Fibroblast of lung (primary cell): ENCODE results near the gene VSIR. TPM values are rescaled to one million over a fixed set of nuclear protein-coding genes. Genes with fewer than 3 reads are reported as not detected.

Source experiments
- DNase-seq, 2 donors: peaks; one replicate each; pipeline versions ENCODE4 v3.0.0 to v3.0.0-alpha.2; 2010; ENCODE audit warnings: low read depth in 2 of 2
- H2AFZ ChIP-seq: 2 replicates; pipeline ENCODE4 v1.5.1; 2012; ENCODE audit warnings: low read length, control low read depth, inconsistent platforms
- H3K27ac ChIP-seq: 2 replicates; pipeline ENCODE4 v1.5.1; 2011; ENCODE audit warnings: low read length, control low read depth; ENCODE audit not compliant: insufficient read depth
- H3K27me3 ChIP-seq: 2 replicates; pipeline ENCODE4 v1.5.1; 2011; ENCODE audit warnings: mild to moderate bottlenecking, low read length; ENCODE audit not compliant: control insufficient read depth, insufficient read depth
- H3K36me3 ChIP-seq: 2 replicates; pipeline ENCODE4 v1.5.1; 2011; ENCODE audit warnings: low read length; ENCODE audit not compliant: control insufficient read depth, insufficient read depth
- H3K4me1 ChIP-seq: 2 replicates; pipeline ENCODE4 v1.5.1; 2011; ENCODE audit warnings: low read length; ENCODE audit not compliant: control insufficient read depth, insufficient read depth; ENCODE audit errors: extremely low read depth
- H3K4me2 ChIP-seq: 2 replicates; pipeline ENCODE4 v1.5.1; 2011; ENCODE audit warnings: low read length, control low read depth; ENCODE audit not compliant: insufficient read depth; ENCODE audit errors: extremely low read depth
- H3K4me3 ChIP-seq, 4 experiments: fragments of 200-600 bp in 1 of 4; sonication (generic) in 1 of 4; replicated peaks in 1 of 4; 2 replicates each; pipeline ENCODE4 v1.5.1; 2011 to 2016; ENCODE audit warnings: low read length in 4 of 4, low read depth in 3 of 4, mild to moderate bottlenecking in 3 of 4, control low read depth in 2 of 4, inconsistent platforms in 1 of 4, mixed read lengths in 1 of 4; ENCODE audit not compliant: insufficient read depth in 1 of 4; ENCODE audit errors: control extremely low read depth in 1 of 4
- H3K79me2 ChIP-seq: 2 replicates; pipeline ENCODE4 v1.5.1; 2012; ENCODE audit warnings: mild to moderate bottlenecking, low read length, inconsistent platforms; ENCODE audit not compliant: control insufficient read depth, insufficient read depth
- H3K9ac ChIP-seq: 2 replicates; pipeline ENCODE4 v1.5.1; 2011; ENCODE audit warnings: mild to moderate bottlenecking, low read length, control low read depth; ENCODE audit not compliant: insufficient read depth
- H3K9me3 ChIP-seq: 2 replicates; pipeline ENCODE4 v1.5.1; 2012; ENCODE audit warnings: low read depth, low read length; ENCODE audit not compliant: control insufficient read depth, insufficient read depth
- H4K20me1 ChIP-seq: 2 replicates; pipeline ENCODE4 v1.5.1; 2011; ENCODE audit warnings: low read length; ENCODE audit not compliant: control insufficient read depth, insufficient read depth; ENCODE audit errors: extremely low read depth
- EZH2 ChIP-seq: IDR thresholded peaks from 2 replicates; pipeline ENCODE4 v1.5.1; 2012; ENCODE audit warnings: low read length, control low read depth, mild to moderate bottlenecking; ENCODE audit errors: missing control alignments
- polyA plus RNA-seq, 2 donors: library from polyadenylated mRNA; depleted of rRNA in 1 of 2; stranded (reverse) in 1 of 2; unstranded in 1 of 2; fragments of >200 nt; gene quantifications; 2 replicates each; pipeline ENCODE4 v1.2.1, GENCODE V29; 2011 to 2012; ENCODE audit warnings: missing spikeins in 1 of 2
- total RNA-seq: library from RNA; depleted of rRNA; stranded (reverse); fragments of >200 nt; gene quantifications from 2 replicates; pipeline ENCODE4 v1.2.1, GENCODE V29; 2014
- TF ChIP-seq, protein P1 (sequence below), 2 donors: IDR thresholded peaks in 1 of 2; conservative IDR thresholded peaks in 1 of 2; 1 replicate in 1 of 2; 2 replicates in 1 of 2; pipeline ENCODE4 v1.5.1; 2011 to 2012; ENCODE audit warnings: low read length in 2 of 2, control low read depth in 1 of 2, inconsistent platforms in 1 of 2, low read depth in 1 of 2, mild to moderate bottlenecking in 1 of 2

VSIR gene
- total and polyA plus RNA-seq, 2 donors (not counting 1 experiment from before 2014, with no cell fraction given), result 39.9 to 44.1 TPM

DNA sequence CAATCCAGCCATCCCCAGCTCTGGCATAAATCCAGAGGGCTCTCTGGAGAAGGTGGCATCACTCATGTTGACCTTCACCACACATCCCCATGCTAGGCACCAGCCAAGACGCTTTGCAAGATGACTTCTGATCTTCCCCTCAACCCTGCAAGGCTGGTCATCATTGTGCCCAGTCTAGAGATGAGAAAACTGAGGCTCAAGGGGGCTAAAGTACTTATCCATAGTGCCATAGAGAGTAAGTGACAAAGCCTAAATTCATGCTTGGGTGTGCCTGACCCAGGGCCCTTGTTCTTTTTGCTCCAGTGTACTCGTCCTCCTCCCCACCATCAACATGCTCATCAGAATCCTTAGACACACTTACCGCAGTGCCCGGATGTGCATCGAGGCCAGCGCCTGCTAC, 52.0 kb downstream of the VSIR start:
- Histone ChIP-seq H3K4me3 (no peak overlapping the region), H3K4me1 (no peaks in the 10 kb centered on the region), H3K79me2 (no peaks in the 10 kb centered on the region), H3K27me3 (peaks cover 3% of the 10 kb centered on the region), H3K4me2 (no peak overlapping the region), H3K9me3 (no peaks in the 10 kb centered on the region), H3K9ac (no peak overlapping the region), H4K20me1 (no peaks in the 10 kb centered on the region), H3K27ac (no peak overlapping the region), H2AFZ (no peak overlapping the region), H3K36me3 (no peaks in the 10 kb centered on the region)
- no peak for DNase-seq
- TF ChIP-seq EZH2, result no peak
- TF ChIP-seq, protein P1, sequence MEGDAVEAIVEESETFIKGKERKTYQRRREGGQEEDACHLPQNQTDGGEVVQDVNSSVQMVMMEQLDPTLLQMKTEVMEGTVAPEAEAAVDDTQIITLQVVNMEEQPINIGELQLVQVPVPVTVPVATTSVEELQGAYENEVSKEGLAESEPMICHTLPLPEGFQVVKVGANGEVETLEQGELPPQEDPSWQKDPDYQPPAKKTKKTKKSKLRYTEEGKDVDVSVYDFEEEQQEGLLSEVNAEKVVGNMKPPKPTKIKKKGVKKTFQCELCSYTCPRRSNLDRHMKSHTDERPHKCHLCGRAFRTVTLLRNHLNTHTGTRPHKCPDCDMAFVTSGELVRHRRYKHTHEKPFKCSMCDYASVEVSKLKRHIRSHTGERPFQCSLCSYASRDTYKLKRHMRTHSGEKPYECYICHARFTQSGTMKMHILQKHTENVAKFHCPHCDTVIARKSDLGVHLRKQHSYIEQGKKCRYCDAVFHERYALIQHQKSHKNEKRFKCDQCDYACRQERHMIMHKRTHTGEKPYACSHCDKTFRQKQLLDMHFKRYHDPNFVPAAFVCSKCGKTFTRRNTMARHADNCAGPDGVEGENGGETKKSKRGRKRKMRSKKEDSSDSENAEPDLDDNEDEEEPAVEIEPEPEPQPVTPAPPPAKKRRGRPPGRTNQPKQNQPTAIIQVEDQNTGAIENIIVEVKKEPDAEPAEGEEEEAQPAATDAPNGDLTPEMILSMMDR (conservative IDR thresholded peaks at IDR 0.05 in 1 of 2, IDR thresholded peaks at IDR 0.05 in 1 of 2; ENCODE audit: low read depth in 1 of 2, low read length in 2 of 2), result no peak

DNA sequence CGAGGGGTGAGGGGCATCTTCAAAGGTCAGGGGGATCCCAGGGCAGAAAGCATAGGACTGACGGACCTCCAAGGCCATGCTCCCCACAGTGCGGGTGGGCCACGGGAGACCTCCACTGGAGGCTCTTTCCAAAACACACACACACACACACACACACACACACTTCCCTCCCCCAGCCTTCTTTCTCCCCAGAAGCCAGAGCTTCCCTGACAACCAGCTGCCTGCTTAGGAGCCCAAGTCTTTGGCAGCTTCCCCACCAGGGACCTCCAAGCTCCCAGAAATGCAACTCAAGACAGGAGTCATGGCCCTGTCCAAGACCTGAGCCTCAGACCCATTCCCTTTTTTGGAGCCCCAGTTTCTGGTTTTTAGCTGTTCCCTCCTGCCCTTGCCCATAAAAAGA, 53.0 kb downstream of the VSIR start:
- Histone ChIP-seq H3K4me2 (no peak overlapping the region), H3K9ac (no peak overlapping the region), H3K4me3 (no peak overlapping the region)

DNA sequence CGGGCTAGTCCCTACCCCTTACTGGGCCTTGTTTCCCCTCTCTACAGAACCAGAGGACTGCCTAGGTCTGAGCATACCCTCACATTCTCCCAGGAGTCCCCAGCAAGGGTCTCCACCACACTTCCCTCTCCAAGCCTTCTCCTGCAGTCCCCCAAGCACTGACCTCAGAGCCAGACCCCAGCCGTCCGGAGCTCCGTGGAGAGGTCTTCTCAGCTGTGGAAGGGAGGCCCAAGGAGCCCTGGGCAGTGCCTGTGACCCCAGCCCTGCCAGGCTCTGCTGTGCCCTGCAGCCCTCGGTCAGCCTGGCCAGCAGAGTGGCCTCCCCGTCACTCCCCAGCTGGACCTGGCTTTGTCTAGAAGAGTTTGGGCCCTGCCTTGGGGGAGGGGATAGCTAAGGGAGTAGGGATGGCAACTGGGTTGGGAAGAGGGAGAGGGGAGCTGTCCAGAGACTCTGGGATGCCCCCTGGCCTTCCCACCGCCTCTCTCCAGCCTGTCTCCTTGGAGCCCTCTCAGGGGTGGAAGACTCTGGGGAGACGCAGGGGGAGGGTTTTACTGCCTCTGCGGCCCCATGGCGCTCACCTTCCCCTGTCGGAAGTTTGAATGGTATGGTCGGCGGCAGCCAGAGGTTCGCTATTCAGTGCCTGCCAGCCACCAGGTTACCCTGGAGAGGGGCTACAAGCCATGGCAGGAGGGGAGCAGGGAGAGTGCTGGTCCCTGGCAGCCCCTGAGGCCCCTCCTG, 53.7 kb downstream of the VSIR start, which contains the start of gene C10orf105:
Gene C10orf105 (minus strand): TSS at position 315 of the 738 bp plus-strand sequence. CDS start 3,441 bp downstream, outside the sequence.
- Histone ChIP-seq H3K4me3 (no peak within 1 kb of the TSS), H3K27ac (no peak within 1 kb of the TSS)
- no peak for DNase-seq

More for the DNA sequence above, 53.0 kb downstream of the VSIR start:
- no peak overlapping the region for H3K27ac ChIP-seq
- TF ChIP-seq, protein P1 (conservative IDR thresholded peaks at IDR 0.05 in 1 of 2, IDR thresholded peaks at IDR 0.05 in 1 of 2; ENCODE audit: low read depth in 1 of 2, low read length in 2 of 2), result no peak
- no peak for TF ChIP-seq EZH2
- DNase-seq, result no peak
- no peaks in the 10 kb centered on the region for H3K36me3 ChIP-seq
- H2AFZ ChIP-seq, result no peak overlapping the region
- H3K4me1 ChIP-seq, result no peaks in the 10 kb centered on the region
- H3K79me2 ChIP-seq, result no peaks in the 10 kb centered on the region
- H3K9me3 ChIP-seq, result no peaks in the 10 kb centered on the region
- H4K20me1 ChIP-seq, result no peaks in the 10 kb centered on the region
- H3K27me3 ChIP-seq, result peaks cover 3% of the 10 kb centered on the region

More for the DNA sequence above, 53.7 kb downstream of the VSIR start, which contains the start of gene C10orf105:
- Histone ChIP-seq H3K9ac (no peak within 1 kb of the TSS), H4K20me1 (no peaks in the 10 kb centered on the region), H3K27me3 (peaks cover 3% of the 10 kb centered on the region), H3K36me3 (no peaks in the 10 kb centered on the region), H3K4me2 (no peak within 1 kb of the TSS), H3K4me1 (no peaks in the 10 kb centered on the region), H3K9me3 (no peaks in the 10 kb centered on the region), H3K79me2 (no peaks in the 10 kb centered on the region), H2AFZ (no peak within 1 kb of the TSS)
- TF ChIP-seq, protein P1 (conservative IDR thresholded peaks at IDR 0.05 in 1 of 2, IDR thresholded peaks at IDR 0.05 in 1 of 2; ENCODE audit: low read depth in 1 of 2, low read length in 2 of 2), result no peak
- no peak for TF ChIP-seq EZH2
